K562 (cell line): ENCODE data around the gene SHH. TPM values are rescaled to one million over a fixed set of nuclear protein-coding genes. Genes with fewer than 3 reads are reported as not detected.

ENCODE experiments used
- ATAC-seq: fragments of 200-7000 bp; cut with Tn5 transposase; 3 replicates; pipeline ENCODE4 v1.9.1; 2020; ENCODE audit warnings: moderate library complexity
- BruUV-seq: library from RNA; stranded (reverse); fragments of 400-500 nt; replicated peaks from 2 replicates; lab custom pipeline; 2021; lab: Mats Ljungman, UMichigan
- CTCF ChIA-PET: fragments of 300-600 bp; formaldehyde crosslinking; extraction: SDS; loops from one replicate; lab custom pipeline; 2021; ENCODE audit warnings: low intra/inter-chr PET ratio; lab: Yijun Ruan, JAX
- POLR2A ChIA-PET: fragments of 300-600, 350-650 bp; sonication (Branson Sonifier 250); formaldehyde crosslinking; extraction: SDS; loops from one replicate; lab custom pipeline; 2021; ENCODE audit warnings: antibody characterized with exemption, inconsistent platforms; lab: Yijun Ruan, JAX
- DNase-seq, 4 experiments: peaks; one replicate each; pipeline versions ENCODE4 v3.0.0 to v3.0.0-alpha.2; 2011 to 2018; ENCODE audit warnings: low spot score in 3 of 4, mixed read lengths in 3 of 4; ENCODE audit errors: extremely low read depth in 1 of 4
- FAIRE-seq: peaks from 2 replicates; lab custom pipeline; 2011; peaks lifted over from hg19 to GRCh38; lab: Jason Lieb, UNC
- H2AFZ ChIP-seq: 2 replicates; pipeline ENCODE4 v1.6.0; 2011; ENCODE audit warnings: low read depth, low read length, control low read depth, inconsistent platforms
- H3K27ac ChIP-seq: fragments of 200-600 bp; 3 replicates; pipeline ENCODE4 v1.8.0; 2011; ENCODE audit warnings: low read depth, mild to moderate bottlenecking, control low read depth, inconsistent platforms, low read length, moderate library complexity, mixed read lengths; ENCODE audit errors: extremely low read depth
- H3K27me3 ChIP-seq, 2 experiments: fragments of 300-600 bp in 1 of 2; 2 replicates in 1 of 2; 3 replicates in 1 of 2; pipeline versions ENCODE4 v1.6.0 to v1.8.0; 2011; ENCODE audit warnings: inconsistent platforms in 2 of 2, low read length in 2 of 2, mild to moderate bottlenecking in 1 of 2, mixed read lengths in 1 of 2, moderate library complexity in 1 of 2; ENCODE audit not compliant: control insufficient read depth in 2 of 2, insufficient read depth in 2 of 2
- H3K36me3 ChIP-seq: fragments of 300-600 bp; 3 replicates; pipeline ENCODE4 v1.8.0; 2011; ENCODE audit warnings: mild to moderate bottlenecking, low read length, inconsistent platforms; ENCODE audit not compliant: control insufficient read depth, insufficient read depth
- H3K4me1 ChIP-seq, 2 experiments: fragments of 200-600 bp in 1 of 2; replicated peaks in 1 of 2; 2 replicates in 1 of 2; 3 replicates in 1 of 2; pipeline versions ENCODE4 v1.5.1 to v1.8.0; 2011; ENCODE audit warnings: inconsistent platforms in 2 of 2, low read length in 2 of 2, mild to moderate bottlenecking in 1 of 2, mixed read lengths in 1 of 2, moderate library complexity in 1 of 2; ENCODE audit not compliant: control insufficient read depth in 2 of 2, insufficient read depth in 2 of 2
- H3K4me2 ChIP-seq: 2 replicates; pipeline ENCODE4 v1.6.1; 2011; ENCODE audit warnings: low read length, control low read depth, inconsistent platforms, mixed read lengths; ENCODE audit not compliant: insufficient read depth
- H3K4me3 ChIP-seq: fragments of 200-600 bp; sonication (generic), shearing (Covaris generic); 2 replicates; pipeline ENCODE4 v1.5.1; 2016; ENCODE audit warnings: control low read depth, inconsistent platforms
- H3K79me2 ChIP-seq: fragments of 200-600 bp; 3 replicates; pipeline ENCODE4 v1.8.0; 2011; ENCODE audit warnings: low read length, inconsistent platforms; ENCODE audit not compliant: control insufficient read depth, insufficient read depth
- H3K9ac ChIP-seq, 2 experiments: 2 replicates each; pipeline versions ENCODE4 v1.6.0 to v1.6.1; 2011; ENCODE audit warnings: low read depth in 2 of 2, low read length in 2 of 2, control low read depth in 1 of 2, inconsistent platforms in 1 of 2, mild to moderate bottlenecking in 1 of 2, mixed read lengths in 1 of 2; ENCODE audit not compliant: insufficient read depth in 1 of 2
- H3K9me1 ChIP-seq: one replicate; pipeline ENCODE4 v1.6.0; 2011; ENCODE audit warnings: inconsistent platforms, mild to moderate bottlenecking, low read length, moderate library complexity; ENCODE audit not compliant: control insufficient read depth, insufficient read depth
- H3K9me3 ChIP-seq: replicated peaks from 2 replicates; pipeline ENCODE4 v1.5.1; 2011; ENCODE audit warnings: low read depth, low read length, inconsistent platforms; ENCODE audit not compliant: control insufficient read depth, insufficient read depth
- H4K20me1 ChIP-seq: replicated peaks from 2 replicates; pipeline ENCODE4 v1.6.1; 2011; ENCODE audit warnings: low read length, inconsistent platforms, mixed read lengths; ENCODE audit not compliant: control insufficient read depth, insufficient read depth
- FOXJ2 ChIP-seq: fragments of 200-800 bp; sonication (Bioruptor generic); IDR thresholded peaks from 2 replicates; pipeline ENCODE4 v1.6.1; 2016; ENCODE audit warnings: missing genetic modification characterization, missing compliant biosample characterization
- KLF1 ChIP-seq: fragments of 450-650 bp; IDR thresholded peaks from 2 replicates; pipeline ENCODE4 v1.6.1; 2016; ENCODE audit warnings: missing genetic modification characterization, missing compliant biosample characterization
- PHF20 ChIP-seq: fragments of 450-650 bp; IDR thresholded peaks from 2 replicates; pipeline ENCODE4 v1.6.1; 2018; ENCODE audit not compliant: partially characterized antibody
- SFPQ ChIP-seq: fragments of 200-400 bp; formaldehyde crosslinking; IDR thresholded peaks from 2 replicates; pipeline ENCODE4 v1.6.1; 2017; ENCODE audit warnings: mild to moderate bottlenecking, low read depth, low read length, moderate library complexity
- TEAD2 ChIP-seq: fragments of 450-650 bp; IDR thresholded peaks from 2 replicates; pipeline ENCODE4 v1.6.1; 2016; ENCODE audit warnings: missing genetic modification characterization, control low read depth, missing compliant biosample characterization
- YBX1 ChIP-seq: fragments of 450-650 bp; IDR thresholded peaks from 2 replicates; pipeline ENCODE4 v1.7.1; 2016; ENCODE audit warnings: mild to moderate bottlenecking
- ZBTB9 ChIP-seq: fragments of 450-650 bp; formaldehyde crosslinking; IDR thresholded peaks from 2 replicates; pipeline ENCODE4 v1.4.0; 2020; ENCODE audit warnings: mild to moderate bottlenecking, moderate library complexity
- ZNF274 ChIP-seq: IDR thresholded peaks from 2 replicates; pipeline ENCODE4 v1.6.1; 2011; ENCODE audit warnings: low read depth, mild to moderate bottlenecking, low read length, moderate library complexity, borderline replicate concordance
- ZNF324 ChIP-seq: fragments of 250-450 bp; sonication (Bioruptor Pico); IDR thresholded peaks from 2 replicates; pipeline ENCODE4 v1.4.0; 2020; ENCODE audit warnings: mild to moderate bottlenecking
- WGBS: fragments of 100-300 bp; shearing (Covaris generic); methylation state at CpG from one replicate; pipeline ENCODE4 v1.1.6; 2016; ENCODE audit warnings: low coverage, mixed read lengths; ENCODE audit not compliant: insufficient coverage; ENCODE audit errors: missing lambda C conversion rate; 5-methylcytosine and 5-hydroxymethylcytosine counted together
- in situ Hi-C: fragments of 300-500 bp; cut with MboI; formaldehyde crosslinking; loops from 4 replicates; pipeline ENCODE4 v1.15.0; 2018; ENCODE audit warnings: inconsistent platforms, mixed read lengths
- intact Hi-C: fragments of 100-400 bp; cut with micrococcal nuclease; formaldehyde crosslinking; loops from 2 replicates; pipeline ENCODE4 v1.14.2; 2022
- polyA plus RNA-seq, 8 experiments: library from polyadenylated mRNA; depleted of rRNA in 4 of 8; stranded (reverse) in 5 of 8; unstranded in 3 of 8; fragments of >200 nt; fragmentation: Nextera tagmentation in 2 of 8; fragmentation: Illumina TruSeq in 1 of 8; extraction: Ambion mirVana in 2 of 8; extraction: Trizol in 1 of 8; gene quantifications; 2 replicates each; pipeline versions ENCODE4 v1.2.1 to v1.2.3, GENCODE V29; 2011 to 2014; ENCODE audit warnings: inconsistent platforms in 1 of 8, missing spikeins in 1 of 8
- total RNA-seq, 7 experiments: library from RNA; depleted of rRNA in 6 of 7; stranded (reverse); fragments of >200 nt in 6 of 7; fragmentation: Illumina TruSeq in 2 of 7; extraction: Trizol in 2 of 7; gene quantifications; 2 replicates each; pipeline versions ENCODE4 v1.2.1 to v1.2.3, GENCODE V29; 2011 to 2021; ENCODE audit warnings: low replicate concordance in 1 of 7

Gene SHH
- total and polyA plus RNA-seq, 9 of the 15 experiments (the other 6 are each of a cell fraction or from before 2014, with no cell fraction given), result 0.09 TPM; not detected in 8

- Histone ChIP-seq H3K36me3 (no peaks in the 10 kb centered on the region), H3K4me1 (peaks cover 0 to 18% of the 10 kb centered on the region in 2 experiments; a peak in 2 of 5 replicates), H3K4me2 (no peak overlapping the region), H3K27me3 (peaks cover 16 to 36% of the 10 kb centered on the region in 2 experiments; a peak in 4 of 5 replicates), H3K27ac (no peak overlapping the region)
- intact Hi-C loops, result no loop called here
- FAIRE-seq, result no peak
- ATAC-seq, result no peak
- 3% methylated on average over 9 of the region's 9 CpGs for WGBS
- DNase-seq, result no peak
- no TSS peak for BruUV-seq
- TF ChIP-seq ZNF274, result no peak
- TF ChIP-seq ZNF324, result no peak
- TF ChIP-seq SFPQ, result no peak
- TF ChIP-seq ZBTB9, result no peak
- no peak for TF ChIP-seq YBX1
- no peak for TF ChIP-seq PHF20
- TF ChIP-seq FOXJ2, result no peak
- TF ChIP-seq KLF1, result no peak
- no peak for TF ChIP-seq TEAD2
- TF ChIP-seq, all 486 proteins: peak for 0
- Histone ChIP-seq H3K9me1 (no peaks in the 10 kb centered on the region), H3K9me3 (no peaks in the 10 kb centered on the region; the same call in 1 of the 2 replicates), H3K79me2 (no peaks in the 10 kb centered on the region), H2AFZ (no peak overlapping the region), H4K20me1 (0 out of 2 replicates have a peak, but pooled peaks cover 4% of the 10 kb centered on the region), H3K9ac (no peak overlapping the region), H3K4me3 (no peak overlapping the region)
- CTCF ChIA-PET, result no interaction called here
- in situ Hi-C loops, result no loop called here
- POLR2A ChIA-PET, result interaction anchor here (0.5 kb wide), 1 partner anchor 588 kb away, joined by 4 read pairs; no protein-coding TSS in a partner anchor
Observed at GRCh38 chr7:155794196-155794595, 18.1 kb downstream of the SHH start.
